ELR (cell line): Measurements from ENCODE around the gene GPR137.
A peak's percentile ranks its signal among the peaks of the same experiment; 100 is the strongest.
"Not testable (repeated sequence)": the region's sequence is repeated elsewhere in the genome, so short reads cannot be mapped to it uniquely, and the experiment has no call there.

Experiments used
- DNase-seq: peaks from one replicate; pipeline ENCODE4 v3.0.0-alpha.2; 2015; ENCODE audit warnings: low read depth

The GPR137 gene

GRCh38 chr11:64321026-64321425, 35.4 kb downstream of the GPR137 start:
- DNase-seq = no peak

- no peak for DNase-seq
These were observed 35.9 kb downstream of the GPR137 start for GRCh38 chr11:64321533-64321932.

- DNase-seq = no peak
These were observed 37.2 kb downstream of the GPR137 start for GRCh38 chr11:64322925-64323260.

DNA sequence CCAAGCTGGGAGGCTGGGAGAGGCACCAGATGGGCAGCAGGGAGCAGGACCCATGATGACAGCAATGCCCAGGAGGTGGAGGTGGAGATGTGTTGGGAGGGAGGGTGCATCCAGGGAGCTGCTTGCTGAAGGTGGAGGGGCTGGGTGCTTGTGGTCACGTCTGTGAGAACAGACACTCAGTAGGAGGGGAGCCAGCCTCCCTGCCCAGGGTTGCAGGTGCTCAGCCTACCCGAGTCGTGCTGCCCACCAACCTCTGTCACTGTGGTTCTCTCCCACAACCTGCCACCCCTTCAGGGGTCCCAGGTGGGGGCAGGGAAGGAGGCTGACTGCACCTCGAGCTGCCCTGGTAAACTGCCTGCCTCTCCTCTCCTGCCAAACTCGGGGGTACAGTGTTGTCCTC, 37.7 kb downstream of the GPR137 start:
- no peak for DNase-seq

- not testable (repeated sequence) for DNase-seq
These were observed 38.3 kb downstream of the GPR137 start for GRCh38 chr11:64323984-64324383.

- DNase-seq = no peak
These were observed 39.2 kb downstream of the GPR137 start for GRCh38 chr11:64324692-64325469.

GRCh38 chr11:64327375-64327774, 41.7 kb downstream of the GPR137 start:
- no peak for DNase-seq

DNA sequence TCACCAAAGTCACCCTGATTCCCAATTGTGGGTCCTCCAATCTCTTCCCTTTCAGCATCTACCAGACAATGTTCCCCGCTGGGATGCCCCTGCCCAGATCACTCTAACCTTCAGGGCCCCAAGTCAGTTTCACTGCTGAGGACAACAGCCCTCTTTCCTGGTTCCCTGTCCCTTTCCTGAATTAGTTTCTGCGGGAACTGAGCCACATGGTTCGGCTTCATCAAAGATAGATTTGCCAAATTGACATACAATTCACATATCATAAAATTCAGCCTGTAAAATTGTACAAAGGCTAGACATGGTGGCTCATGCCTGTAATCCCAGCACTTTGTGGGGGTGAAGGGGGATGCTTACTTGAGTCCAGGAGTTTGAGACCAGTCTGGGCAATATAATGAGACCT, 42.3 kb downstream of the GPR137 start:
- DNase-seq = no peak

DNA sequence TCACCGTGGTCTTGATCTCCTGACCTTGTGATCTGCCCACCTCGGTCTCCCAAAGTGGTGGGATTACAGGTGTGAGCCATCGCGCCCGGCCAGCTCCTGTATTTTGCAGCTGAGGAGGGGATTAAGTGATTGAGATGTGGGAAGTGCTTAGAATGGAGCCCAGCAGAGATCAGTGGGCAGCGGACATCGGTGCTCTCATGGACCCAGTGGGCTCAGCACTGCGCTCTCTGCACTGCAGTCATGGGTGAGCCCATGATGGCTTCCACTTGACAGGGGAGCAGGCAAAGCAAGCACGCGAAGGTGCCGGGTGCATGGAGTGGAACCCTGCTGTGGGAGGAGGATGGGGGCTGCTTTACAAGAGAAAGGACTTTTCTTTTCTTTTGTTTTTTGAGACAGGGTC, 45.2 kb downstream of the GPR137 start:
- DNase-seq = no peak

GRCh38 chr11:64331569-64332371, 46.1 kb downstream of the GPR137 start:
- DNase-seq = peak; percentile 96

- no peak for DNase-seq
These were observed 47.9 kb downstream of the GPR137 start for GRCh38 chr11:64333556-64333955.

DNA sequence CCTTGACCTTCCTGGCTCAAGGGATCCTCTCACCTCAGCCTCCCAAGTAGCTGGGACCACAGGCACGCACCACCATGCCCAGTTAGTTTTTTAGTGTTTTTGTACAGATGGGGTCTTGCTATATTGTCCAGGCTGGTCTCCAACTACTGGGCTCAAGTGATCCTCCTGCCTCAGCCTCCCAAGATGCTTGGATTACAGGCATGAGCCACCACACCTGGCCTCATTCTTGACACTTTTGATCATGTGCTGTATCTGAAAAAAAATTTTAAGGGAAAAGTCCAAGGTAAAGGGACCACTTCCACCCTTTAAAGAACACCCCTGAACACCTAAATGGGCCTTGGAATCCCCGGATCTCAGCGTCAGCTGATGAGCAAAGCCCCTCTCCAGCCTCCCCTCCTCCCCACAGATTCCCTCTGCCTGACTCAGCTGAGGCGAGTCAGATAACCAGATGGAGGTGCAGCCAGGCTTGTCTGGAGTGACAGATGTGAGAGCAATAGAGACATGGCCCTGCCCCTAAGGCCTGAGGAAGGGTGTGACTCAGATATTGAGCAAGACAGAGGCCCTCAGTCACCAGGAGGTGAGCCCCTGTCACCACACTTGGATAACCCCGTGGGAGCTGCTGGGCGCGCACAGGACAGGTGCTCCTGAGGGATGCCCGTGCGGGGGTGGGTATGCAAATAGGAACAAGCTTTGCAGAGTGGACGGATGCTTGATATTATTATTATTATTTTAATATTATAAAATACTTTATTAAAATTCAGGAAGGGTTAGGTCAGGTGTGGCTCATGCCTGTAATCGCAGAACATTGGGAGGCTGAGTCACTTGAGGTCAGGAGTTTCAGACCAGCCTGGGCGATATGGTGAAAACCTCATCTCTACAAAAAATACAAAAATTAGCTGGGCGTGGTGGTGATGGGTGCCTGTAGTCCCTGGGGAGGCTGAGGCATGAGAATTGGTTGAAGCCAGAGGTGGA, 49.4 kb downstream of the GPR137 start:
- DNase-seq = peak; percentile 99

DNA sequence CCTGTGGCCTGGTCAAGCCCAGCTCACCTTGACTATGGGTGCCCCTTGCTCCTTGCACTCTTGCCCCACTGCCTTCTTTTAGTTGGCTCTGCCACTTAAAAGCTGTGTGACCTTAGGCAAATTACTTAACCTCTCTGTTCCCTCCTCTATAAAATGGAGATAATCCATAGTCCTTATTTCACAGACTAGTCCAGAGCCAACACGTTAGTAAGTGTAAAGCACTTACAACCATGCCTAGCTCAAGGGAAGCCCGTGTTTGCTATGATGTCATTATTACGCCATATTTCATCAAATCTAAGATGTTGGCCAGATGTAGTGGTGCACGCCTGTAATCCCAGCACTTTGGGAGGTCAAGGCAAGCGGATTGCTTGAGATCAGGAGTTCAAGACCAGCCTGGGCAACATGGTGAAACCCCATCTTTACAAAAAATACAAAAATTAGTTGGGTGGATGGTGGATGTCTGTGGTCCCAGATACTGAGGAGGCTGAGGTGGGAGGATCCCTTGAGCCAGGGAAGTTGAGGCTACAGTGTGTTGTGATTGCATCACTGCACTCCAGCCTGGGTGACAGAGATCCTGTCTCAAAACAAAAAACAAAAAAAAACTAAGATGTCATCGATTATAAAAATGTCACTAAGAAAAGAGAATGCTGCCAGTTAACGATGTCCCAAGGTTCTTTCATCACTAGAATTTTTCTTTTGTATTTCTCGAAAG, 52.0 kb downstream of the GPR137 start:
- DNase-seq = no peak

- no peak for DNase-seq
These were observed 53.1 kb downstream of the GPR137 start for GRCh38 chr11:64338716-64339115.
